Neuronal stem cell (in vitro differentiated cells): ENCODE measurements around the gene ASCC3.

Source experiments
- DNase-seq: peaks from one replicate; pipeline ENCODE4 v3.0.0-alpha.2; 2013; ENCODE audit warnings: low spot score
- H2AFZ ChIP-seq: one replicate; pipeline ENCODE4 v1.6.1; 2013; ENCODE audit warnings: mild to moderate bottlenecking, low read length, inconsistent platforms
- H2AK5ac ChIP-seq: 2 replicates; pipeline ENCODE4 v1.6.1; 2013; ENCODE audit warnings: low read depth, mild to moderate bottlenecking, inconsistent platforms, low read length, moderate library complexity, mixed read lengths
- H2BK120ac ChIP-seq: 2 replicates; pipeline ENCODE4 v1.6.1; 2013; ENCODE audit warnings: low read depth, mild to moderate bottlenecking, inconsistent platforms, low read length, moderate library complexity, mixed read lengths
- H2BK12ac ChIP-seq: one replicate; pipeline ENCODE4 v1.6.1; 2013; ENCODE audit warnings: low read length, inconsistent platforms
- H2BK15ac ChIP-seq: 2 replicates; pipeline ENCODE4 v1.6.1; 2013; ENCODE audit warnings: mild to moderate bottlenecking, low read length, inconsistent platforms, mixed read lengths
- H2BK5ac ChIP-seq: one replicate; pipeline ENCODE4 v1.6.1; 2013; ENCODE audit warnings: inconsistent platforms, mild to moderate bottlenecking, low read length, moderate library complexity
- H3K14ac ChIP-seq: one replicate; pipeline ENCODE4 v1.6.1; 2013; ENCODE audit warnings: low read length, inconsistent platforms
- H3K18ac ChIP-seq: 2 replicates; pipeline ENCODE4 v1.6.1; 2013; ENCODE audit warnings: low read length, inconsistent platforms
- H3K23ac ChIP-seq: 2 replicates; pipeline ENCODE4 v1.6.1; 2013; ENCODE audit warnings: low read depth, mild to moderate bottlenecking, mixed read lengths, low read length, inconsistent platforms; ENCODE audit not compliant: poor library complexity
- H3K27ac ChIP-seq: replicated peaks from 3 replicates; pipeline ENCODE4 v1.5.1; 2013; ENCODE audit warnings: low read length, inconsistent platforms
- H3K27me3 ChIP-seq, 3 experiments: 2 replicates each; pipeline ENCODE4 v1.6.1; 2013; ENCODE audit warnings: low read length in 3 of 3, mild to moderate bottlenecking in 2 of 3, inconsistent platforms in 1 of 3, low read depth in 1 of 3, mixed read lengths in 1 of 3, moderate library complexity in 1 of 3; ENCODE audit not compliant: control insufficient read depth in 3 of 3, insufficient read depth in 3 of 3
- H3K36me3 ChIP-seq, 2 donors: replicated peaks in 1 of 2; 2 replicates each; pipeline ENCODE4 v1.6.1; 2013; ENCODE audit warnings: low read length in 2 of 2; ENCODE audit not compliant: control insufficient read depth in 2 of 2, insufficient read depth in 2 of 2
- H3K4ac ChIP-seq: 2 replicates; pipeline ENCODE4 v1.6.1; 2013; ENCODE audit warnings: inconsistent platforms, mild to moderate bottlenecking, low read length, moderate library complexity
- H3K4me1 ChIP-seq, 2 donors: 1 replicate in 1 of 2; 2 replicates in 1 of 2; pipeline ENCODE4 v1.6.1; 2013; ENCODE audit warnings: low read length in 2 of 2, low read depth in 1 of 2; ENCODE audit not compliant: control insufficient read depth in 2 of 2, insufficient read depth in 1 of 2
- H3K4me2 ChIP-seq: one replicate; pipeline ENCODE4 v1.6.1; 2013; ENCODE audit warnings: mild to moderate bottlenecking, low read length, inconsistent platforms; ENCODE audit not compliant: insufficient read depth, poor library complexity, severe bottlenecking
- H3K4me3 ChIP-seq, 2 donors: 2 replicates each; pipeline ENCODE4 v1.5.1; 2013; ENCODE audit warnings: low read length in 2 of 2, mild to moderate bottlenecking in 2 of 2, inconsistent platforms in 1 of 2, moderate library complexity in 1 of 2
- H3K79me1 ChIP-seq: one replicate; pipeline ENCODE4 v1.6.1; 2013; ENCODE audit warnings: low read depth, mild to moderate bottlenecking, inconsistent platforms, low read length, moderate library complexity
- H3K9ac ChIP-seq: one replicate; pipeline ENCODE4 v1.6.1; 2013; ENCODE audit warnings: mild to moderate bottlenecking, low read depth, low read length, inconsistent platforms; ENCODE audit not compliant: poor library complexity
- H3K9me3 ChIP-seq, 2 donors: replicated peaks in 1 of 2; 2 replicates each; pipeline versions ENCODE3 to v1.6.1; 2013; ENCODE audit warnings: low read length in 2 of 2, mild to moderate bottlenecking in 2 of 2, inconsistent platforms in 1 of 2, low read depth in 1 of 2, mixed read lengths in 1 of 2, moderate library complexity in 1 of 2; ENCODE audit not compliant: control insufficient read depth in 2 of 2, insufficient read depth in 1 of 2
- H4K8ac ChIP-seq: one replicate; pipeline ENCODE4 v1.6.1; 2013; ENCODE audit warnings: low read depth, mild to moderate bottlenecking, inconsistent platforms, low read length, moderate library complexity
- H4K91ac ChIP-seq: one replicate; pipeline ENCODE4 v1.6.1; 2013; ENCODE audit warnings: low read length, low read depth, mild to moderate bottlenecking, inconsistent platforms; ENCODE audit not compliant: poor library complexity
- WGBS, 2 donors: extraction: QIAGEN DNeasy Blood & Tissue Kit; methylation state at CpG; one replicate each; pipeline ENCODE4 v1.1.7; 2013; ENCODE audit warnings: missing lambda C conversion rate in 2 of 2, mixed read lengths in 1 of 2; ENCODE audit not compliant: insufficient read length in 2 of 2, insufficient replicate concordance in 1 of 2; ENCODE audit errors: extremely low coverage in 2 of 2; 5-methylcytosine and 5-hydroxymethylcytosine counted together

The ASCC3 gene

DNA sequence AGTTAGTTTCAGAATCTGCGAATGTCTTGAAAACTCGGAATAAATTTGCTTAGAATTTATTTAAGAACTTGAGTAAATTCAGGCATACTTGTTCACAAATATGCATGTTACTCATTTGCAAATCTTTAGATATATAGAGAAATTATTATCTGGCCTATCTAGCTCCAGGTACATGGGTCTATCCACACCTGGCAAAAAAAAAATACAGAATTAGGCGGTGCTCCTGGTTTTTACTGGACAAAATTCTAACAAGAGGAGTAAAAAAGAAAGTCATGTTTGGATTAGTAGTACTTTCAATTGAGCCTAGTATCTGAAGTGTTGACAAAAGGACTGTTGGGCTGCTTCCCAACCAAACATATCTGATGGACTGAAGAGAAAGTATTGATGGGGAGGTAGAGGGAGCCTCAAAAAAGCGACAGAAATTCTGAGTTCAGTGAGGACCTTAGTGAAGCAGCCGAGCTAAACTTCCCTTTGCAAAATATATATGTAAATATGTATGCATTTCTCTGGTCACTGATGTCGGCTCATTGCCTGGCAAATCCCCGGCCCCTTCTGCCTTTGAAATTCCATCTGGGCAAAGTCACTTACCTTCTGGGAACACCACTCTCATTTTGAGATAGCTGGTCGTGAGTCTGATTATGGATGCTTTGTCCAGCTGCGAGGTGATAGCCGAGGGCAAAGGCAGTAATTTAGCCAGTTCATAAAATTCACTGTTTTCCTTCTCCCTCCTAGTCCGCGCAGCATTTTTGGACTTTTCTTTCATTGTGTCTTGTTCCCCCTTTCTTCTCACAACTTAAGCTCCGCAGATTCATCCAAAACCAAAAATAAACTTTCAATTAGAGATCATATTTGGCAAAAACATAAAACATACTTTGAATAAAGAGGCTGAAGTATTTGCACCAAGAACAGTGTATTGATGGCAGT, 418.2 kb downstream of the ASCC3 start:
- Histone ChIP-seq H2BK15ac (no peak overlapping the region), H3K4me3 (no peak overlapping the region), H2AFZ (no peak overlapping the region), H3K23ac (no peak overlapping the region), H2BK120ac (no peak overlapping the region), H3K4ac (no peak overlapping the region), H3K27me3 (peaks cover 38 to 100% (median 88%) of the 10 kb centered on the region in 3 experiments), H3K14ac (no peak overlapping the region), H3K18ac (no peak overlapping the region), H2BK12ac (no peak overlapping the region), H3K79me1 (no peaks in the 10 kb centered on the region), H3K9me3 (no peaks in the 10 kb centered on the region), H2BK5ac (no peak overlapping the region), H3K36me3 (no peaks in the 10 kb centered on the region), H3K4me1 (peaks cover 1 to 7% of the 10 kb centered on the region in 2 donors), H4K91ac (no peak overlapping the region), H4K8ac (no peak overlapping the region), H2AK5ac (no peak overlapping the region), H3K4me2 (no peak overlapping the region), H3K9ac (no peak overlapping the region), H3K27ac (no peak overlapping the region)
- no CpG with 5 or more reads among the region's 13 CpGs for WGBS, 2 donors
- no peak for DNase-seq

DNA sequence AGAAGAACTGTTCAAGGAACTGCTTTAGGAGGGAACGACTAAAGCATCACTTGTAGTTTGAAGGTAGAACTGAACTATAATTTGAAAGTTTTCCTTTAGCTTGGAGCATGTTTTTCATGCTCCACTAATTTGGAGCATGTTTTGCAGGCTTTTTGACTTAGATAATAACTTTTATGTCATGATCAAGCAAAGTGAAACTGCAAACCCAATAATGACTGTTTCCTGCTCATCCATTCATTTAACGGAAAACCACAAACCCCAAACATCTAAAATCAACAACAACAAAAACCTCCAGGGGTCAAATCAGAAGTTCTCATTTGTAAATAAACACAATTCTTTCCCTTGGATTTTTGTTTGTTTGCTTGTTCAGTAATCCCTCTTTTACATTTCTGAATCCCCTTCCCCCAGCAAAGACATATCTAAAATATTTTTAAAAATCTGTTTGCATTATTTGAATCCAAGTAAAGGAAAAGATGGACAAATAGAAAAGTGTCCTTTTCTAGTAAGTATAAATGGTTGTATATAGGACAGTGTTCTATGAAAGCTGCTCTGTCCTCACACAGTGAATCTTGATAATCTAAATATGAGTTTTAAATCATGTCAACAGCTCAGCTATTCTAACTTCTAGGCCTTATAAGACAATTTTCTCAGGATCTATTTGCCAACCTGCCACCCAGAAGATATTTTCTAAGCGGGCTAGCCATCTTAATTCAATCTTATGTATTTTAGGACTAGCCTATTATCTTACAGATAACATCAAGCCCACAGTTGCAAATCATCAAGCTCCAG, 419.0 kb downstream of the ASCC3 start:
- H3K4me3 ChIP-seq, result no peak overlapping the region

DNA sequence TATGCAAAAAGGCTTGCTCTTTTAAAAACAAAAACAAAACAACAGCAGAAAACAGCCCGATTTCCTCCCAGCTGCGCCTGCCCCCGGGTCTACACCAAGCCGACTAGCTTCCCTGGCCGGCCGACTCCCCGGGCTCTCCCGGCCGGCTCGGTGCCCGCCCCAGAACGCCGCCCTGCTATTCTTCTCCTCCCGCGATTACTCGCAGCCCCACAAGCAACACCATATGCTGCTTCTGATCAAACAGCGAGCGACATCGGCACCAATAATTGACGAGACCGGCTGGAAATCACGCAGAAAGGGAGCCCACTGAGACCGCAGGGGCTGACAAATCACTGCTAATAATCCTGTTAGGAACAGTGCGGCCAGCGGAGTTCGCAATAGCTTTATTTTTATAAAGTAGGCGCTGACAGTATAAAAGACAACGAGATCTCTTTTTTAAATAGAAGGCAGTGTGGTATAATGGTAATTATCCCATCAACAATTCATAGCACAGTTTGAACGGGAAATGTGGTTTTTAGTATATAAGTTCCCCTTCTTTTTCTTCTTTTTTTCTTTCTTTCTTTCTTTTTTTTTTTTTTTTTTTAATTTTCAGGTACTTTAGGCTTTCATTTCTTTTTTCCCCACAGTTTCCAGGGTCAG, 419.7 kb downstream of the ASCC3 start:
- H3K23ac ChIP-seq, result no peak overlapping the region
- whole genome bisulfite sequencing, 2 donors, result no CpG with 5 or more reads among the region's 29 CpGs
- H3K27me3 ChIP-seq, result peaks cover 34 to 100% (median 88%) of the 10 kb centered on the region in 3 experiments
- H2BK120ac ChIP-seq, result no peak overlapping the region
- H4K91ac ChIP-seq, result no peak overlapping the region
- no peak overlapping the region for H2BK15ac ChIP-seq
- H2AFZ ChIP-seq, result peak overlapping the region; percentile 73
- peaks cover 1 to 7% of the 10 kb centered on the region in 2 donors for H3K4me1 ChIP-seq
- H3K18ac ChIP-seq, result no peak overlapping the region
- no peaks in the 10 kb centered on the region for H3K9me3 ChIP-seq
- H2BK12ac ChIP-seq, result no peak overlapping the region
- H3K79me1 ChIP-seq, result no peaks in the 10 kb centered on the region
- no peak overlapping the region for H3K4me2 ChIP-seq
- H3K27ac ChIP-seq, result no peak overlapping the region
- no peak overlapping the region for H2BK5ac ChIP-seq
- no peak overlapping the region for H4K8ac ChIP-seq
- no peak overlapping the region for H3K9ac ChIP-seq
- no peak overlapping the region for H2AK5ac ChIP-seq
- no peak overlapping the region for H3K14ac ChIP-seq
- H3K4me3 ChIP-seq, result no peak overlapping the region
- no peak overlapping the region for H3K4ac ChIP-seq
- peak; percentile 59 for DNase-seq
- H3K36me3 ChIP-seq, result no peaks in the 10 kb centered on the region

More for the DNA sequence above, 419.0 kb downstream of the ASCC3 start:
- Histone ChIP-seq H3K79me1 (no peaks in the 10 kb centered on the region), H3K4ac (no peak overlapping the region), H2BK15ac (no peak overlapping the region), H3K14ac (no peak overlapping the region), H3K27me3 (peaks cover 35 to 100% (median 88%) of the 10 kb centered on the region in 3 experiments), H3K36me3 (no peaks in the 10 kb centered on the region), H3K9me3 (no peaks in the 10 kb centered on the region), H3K27ac (no peak overlapping the region), H2BK5ac (no peak overlapping the region), H2AFZ (no peak overlapping the region), H2BK12ac (no peak overlapping the region), H4K8ac (no peak overlapping the region), H3K9ac (no peak overlapping the region), H3K4me1 (peaks cover 1 to 7% of the 10 kb centered on the region in 2 donors), H4K91ac (no peak overlapping the region), H3K18ac (no peak overlapping the region), H2AK5ac (no peak overlapping the region), H3K4me2 (no peak overlapping the region), H3K23ac (no peak overlapping the region), H2BK120ac (no peak overlapping the region)
- no CpG with 5 or more reads among the region's 3 CpGs for WGBS, 2 donors
- DNase-seq, result no peak
